Putamen (tissue), 1 donor: ENCODE measurements around the gene ACVR1.
"Not testable (repeated sequence)": the region's sequence is repeated elsewhere in the genome, so short reads cannot be mapped to it uniquely, and the experiment has no call there.

ENCODE experiments used
- DNase-seq: peaks from one replicate; pipeline ENCODE4 v3.0.0-alpha.2; 2016; ENCODE audit warnings: low spot score

ACVR1 gene

GRCh38 chr2:157830266-157830665 lies 45.9 kb downstream of the ACVR1 start:
- no peak for DNase-seq

- DNase-seq, result no peak
Observed at GRCh38 chr2:157827377-157827776, 48.8 kb downstream of the ACVR1 start.

GRCh38 chr2:157826644-157827043 lies 49.5 kb downstream of the ACVR1 start:
- DNase-seq, result not testable (repeated sequence)

- no peak for DNase-seq
Observed at GRCh38 chr2:157825885-157826284, 50.2 kb downstream of the ACVR1 start.

GRCh38 chr2:157822993-157823392 lies 53.1 kb downstream of the ACVR1 start:
- no peak for DNase-seq

GRCh38 chr2:157822533-157822932 lies 53.6 kb downstream of the ACVR1 start:
- DNase-seq, result no peak

- no peak for DNase-seq
Observed at GRCh38 chr2:157821519-157822131, 54.5 kb downstream of the ACVR1 start.

GRCh38 chr2:157820193-157820592 lies 55.9 kb downstream of the ACVR1 start:
- DNase-seq, result no peak

GRCh38 chr2:157819761-157820160 lies 56.4 kb downstream of the ACVR1 start:
- no peak for DNase-seq

GRCh38 chr2:157818227-157818626 lies 57.9 kb downstream of the ACVR1 start:
- DNase-seq, result no peak

- no peak for DNase-seq
Observed at GRCh38 chr2:157815421-157815820, 60.7 kb downstream of the ACVR1 start.

- DNase-seq, result no peak
Observed at GRCh38 chr2:157813467-157813866, 62.7 kb downstream of the ACVR1 start.

- no peak for DNase-seq
Observed at GRCh38 chr2:157810037-157810436, 66.1 kb downstream of the ACVR1 start.

GRCh38 chr2:157809212-157809611 lies 66.9 kb downstream of the ACVR1 start:
- no peak for DNase-seq

GRCh38 chr2:157808421-157808820 lies 67.7 kb downstream of the ACVR1 start:
- DNase-seq, result no peak

- DNase-seq, result no peak
Observed at GRCh38 chr2:157806426-157807077, 69.6 kb downstream of the ACVR1 start.

GRCh38 chr2:157805519-157805918 lies 70.6 kb downstream of the ACVR1 start:
- no peak for DNase-seq

- DNase-seq, result no peak
Observed at GRCh38 chr2:157804355-157804754, 71.8 kb downstream of the ACVR1 start.

GRCh38 chr2:157803952-157804351 lies 72.2 kb downstream of the ACVR1 start:
- no peak for DNase-seq

- DNase-seq, result no peak
Observed at GRCh38 chr2:157803476-157803875, 72.7 kb downstream of the ACVR1 start.

GRCh38 chr2:157800838-157801495 lies 75.2 kb downstream of the ACVR1 start:
- DNase-seq, result no peak

- DNase-seq, result no peak
Observed at GRCh38 chr2:157793053-157793612, 83.0 kb downstream of the ACVR1 start.
